ENCODE results near the gene ELK1. TPM values are rescaled to one million over a fixed set of nuclear protein-coding genes. Genes with fewer than 3 reads are reported as not detected.

Gene ELK1
- total RNA-seq, 1 donor from 2014 or later: 26.5 TPM

DNA sequence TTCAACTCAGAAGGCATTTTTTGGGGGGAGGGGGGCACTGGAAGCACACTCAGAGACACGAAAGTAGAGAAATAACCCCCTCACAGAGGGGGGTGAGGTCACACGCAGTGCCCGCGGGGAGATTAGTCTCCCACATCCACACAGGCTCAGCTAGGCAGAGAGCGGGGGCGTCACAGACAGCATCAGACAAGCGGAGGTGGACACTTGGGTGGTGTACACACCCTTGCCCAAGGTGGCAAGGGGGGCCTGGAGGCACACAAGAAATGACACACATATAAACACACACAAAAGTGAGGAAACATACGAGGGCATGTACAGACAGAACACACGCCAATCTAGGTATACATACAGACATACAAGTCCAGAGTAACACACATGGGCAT is 30.1 kb downstream of the ELK1 start:
- CTCF ChIA-PET: no interaction called here
- Mint-ChIP-seq H3K9me3 (no peaks in the 10 kb centered on the region), H3K27me3 (peaks cover 48% of the 10 kb centered on the region), H3K36me3 (ENCODE audit: low read depth) (no peaks in the 10 kb centered on the region), H3K4me1 (peaks cover 16% of the 10 kb centered on the region), H3K27ac (no peak overlapping the region), H3K4me3 (no peak overlapping the region)
- POLR2A ChIA-PET: interaction anchor here (0.6 kb wide), 1 partner anchor 838 kb away, joined by 7 read pairs; no protein-coding TSS in a partner anchor
- no peak for DNase-seq
- ATAC-seq (ENCODE audit: low read depth): no peak
- TF ChIP-seq, protein P1, sequence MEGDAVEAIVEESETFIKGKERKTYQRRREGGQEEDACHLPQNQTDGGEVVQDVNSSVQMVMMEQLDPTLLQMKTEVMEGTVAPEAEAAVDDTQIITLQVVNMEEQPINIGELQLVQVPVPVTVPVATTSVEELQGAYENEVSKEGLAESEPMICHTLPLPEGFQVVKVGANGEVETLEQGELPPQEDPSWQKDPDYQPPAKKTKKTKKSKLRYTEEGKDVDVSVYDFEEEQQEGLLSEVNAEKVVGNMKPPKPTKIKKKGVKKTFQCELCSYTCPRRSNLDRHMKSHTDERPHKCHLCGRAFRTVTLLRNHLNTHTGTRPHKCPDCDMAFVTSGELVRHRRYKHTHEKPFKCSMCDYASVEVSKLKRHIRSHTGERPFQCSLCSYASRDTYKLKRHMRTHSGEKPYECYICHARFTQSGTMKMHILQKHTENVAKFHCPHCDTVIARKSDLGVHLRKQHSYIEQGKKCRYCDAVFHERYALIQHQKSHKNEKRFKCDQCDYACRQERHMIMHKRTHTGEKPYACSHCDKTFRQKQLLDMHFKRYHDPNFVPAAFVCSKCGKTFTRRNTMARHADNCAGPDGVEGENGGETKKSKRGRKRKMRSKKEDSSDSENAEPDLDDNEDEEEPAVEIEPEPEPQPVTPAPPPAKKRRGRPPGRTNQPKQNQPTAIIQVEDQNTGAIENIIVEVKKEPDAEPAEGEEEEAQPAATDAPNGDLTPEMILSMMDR (IDR thresholded peaks at IDR 0.05): no peak
- intact Hi-C loops (cut with micrococcal nuclease): loop anchor here (2.0 kb wide), 1 partner anchor 59 kb away; the partner anchor contains the start of gene ARAF

- peaks cover 45% of the 10 kb centered on the region for H3K27me3 Mint-ChIP-seq
- intact Hi-C loops (cut with micrococcal nuclease): loop anchor here (2.0 kb wide), 2 partner anchors 39 to 59 kb away; partner anchors contain the start of genes ARAF and UXT
- no peaks in the 10 kb centered on the region for H3K9me3 Mint-ChIP-seq
- ATAC-seq (ENCODE audit: low read depth): peak; percentile 93
- ChIA-PET CTCF (no interaction called here), POLR2A (interaction anchor here (0.5 to 0.6 kb wide), 2 partner anchors 837 to 951 kb away, joined by 4 to 7 read pairs; no protein-coding TSS in a partner anchor)
- peaks cover 16% of the 10 kb centered on the region for H3K4me1 Mint-ChIP-seq
- H3K36me3 Mint-ChIP-seq (ENCODE audit: low read depth): no peaks in the 10 kb centered on the region
- TF ChIP-seq, protein P1 (IDR thresholded peaks at IDR 0.05): no peak
- DNase-seq: peak; percentile 62
- H3K4me3 Mint-ChIP-seq: peak within 1 kb of the TSS; percentile 53
- H3K27ac Mint-ChIP-seq: no peak within 1 kb of the TSS
Observed at GRCh38 chrX:47619486-47620302, 30.7 kb downstream of the ELK1 start, which contains the start of gene SYN1. SYN1 (minus strand) TSS chrX:47619857; CDS start chrX:47619728, 129 bp downstream.

DNA sequence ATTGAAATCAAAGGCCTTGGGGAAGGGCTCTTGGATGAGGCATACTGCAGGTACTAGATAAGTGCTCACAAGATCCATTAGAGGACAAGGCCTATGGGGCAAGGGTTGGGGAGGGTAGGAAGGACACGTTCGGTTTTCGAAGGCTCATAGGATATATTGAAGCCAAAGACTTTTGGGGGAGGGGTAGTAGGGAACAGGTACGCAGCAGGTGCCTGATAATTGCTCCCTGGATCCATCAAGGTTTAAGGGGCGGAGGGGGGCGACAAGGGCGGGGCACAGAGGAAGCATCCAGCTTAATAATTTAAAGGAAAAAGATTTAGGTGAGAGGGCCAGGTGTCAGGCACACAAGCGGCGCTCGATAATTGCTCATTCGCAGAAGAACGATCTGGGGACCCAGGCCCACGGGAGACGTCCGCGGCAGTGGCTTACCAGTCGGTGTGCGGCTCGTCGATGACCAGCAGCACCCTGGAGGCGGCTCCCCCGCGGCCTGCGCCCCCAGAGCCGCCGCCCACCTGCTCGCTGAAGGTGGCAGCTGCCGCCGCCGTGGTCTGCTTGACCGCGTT is 31.4 kb downstream of the ELK1 start:
- no peak for ATAC-seq (ENCODE audit: low read depth)
- Mint-ChIP-seq H3K4me3 (peak overlapping the region; percentile 53), H3K27me3 (peaks cover 43% of the 10 kb centered on the region), H3K4me1 (peaks cover 13% of the 10 kb centered on the region), H3K36me3 (ENCODE audit: low read depth) (no peaks in the 10 kb centered on the region), H3K27ac (no peak overlapping the region), H3K9me3 (no peaks in the 10 kb centered on the region)
- DNase-seq: no peak
- POLR2A ChIA-PET: interaction anchor here (0.5 to 0.6 kb wide), 2 partner anchors 31 to 952 kb away, joined by 4 read pairs; no protein-coding TSS in a partner anchor
- TF ChIP-seq, protein P1 (IDR thresholded peaks at IDR 0.05): no peak
- intact Hi-C loops (cut with micrococcal nuclease): loop anchor here (2.0 kb wide), 1 partner anchor 40 kb away; the partner anchor contains the start of gene UXT
- CTCF ChIA-PET: no interaction called here

DNA sequence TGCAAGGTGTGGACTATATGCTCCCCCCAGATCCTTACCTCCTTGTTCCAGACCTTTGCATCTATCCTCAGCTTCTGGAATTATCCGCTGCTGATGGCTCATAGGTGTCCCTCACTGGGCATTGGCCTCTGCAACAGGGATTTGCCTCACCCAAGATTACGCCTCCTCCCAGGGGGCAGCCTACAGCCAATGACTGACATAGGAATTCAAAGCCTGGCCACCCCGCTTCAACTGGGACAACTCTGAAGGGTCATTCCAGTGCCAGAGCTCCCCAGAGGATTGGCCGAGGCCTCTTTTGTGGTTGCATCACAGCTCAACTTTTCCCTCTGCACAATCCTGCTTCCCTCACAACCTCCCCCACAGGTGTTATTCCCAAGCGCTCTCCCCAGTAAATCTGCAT is 35.7 kb downstream of the ELK1 start:
- no peak for ATAC-seq (ENCODE audit: low read depth)
- intact Hi-C loops (cut with micrococcal nuclease): no loop called here
- POLR2A ChIA-PET: interaction anchor here (1.1 kb wide), 1 partner anchor 36 kb away, joined by 3 read pairs; the partner anchor contains the start of gene ELK1

More for the DNA sequence above, 35.7 kb downstream of the ELK1 start:
- Mint-ChIP-seq H3K27ac (no peak overlapping the region), H3K4me1 (peaks cover 3% of the 10 kb centered on the region), H3K36me3 (ENCODE audit: low read depth) (no peaks in the 10 kb centered on the region), H3K27me3 (peaks cover 22% of the 10 kb centered on the region), H3K4me3 (no peak overlapping the region), H3K9me3 (no peaks in the 10 kb centered on the region)
- TF ChIP-seq, protein P1 (IDR thresholded peaks at IDR 0.05): no peak
- no peak for DNase-seq
- CTCF ChIA-PET: no interaction called here
